HCT116 (cell line): Measurements from ENCODE around the gene MSANTD4. TPM values are rescaled to one million over a fixed set of nuclear protein-coding genes. Genes with fewer than 3 reads are reported as not detected.

Source experiments
- ATAC-seq: fragments of 200-7000 bp; cut with Tn5 transposase; 2 replicates; pipeline ENCODE4 v1.9.1; 2020; ENCODE audit warnings: mild to moderate bottlenecking, moderate library complexity
- BruUV-seq: library from RNA; stranded (reverse); fragments of 400-500 nt; replicated peaks from 2 replicates; lab custom pipeline; 2021; lab: Mats Ljungman, UMichigan
- CTCF ChIA-PET: fragments of 300-600 bp; sonication (Branson Sonifier 250); formaldehyde crosslinking; loops from one replicate; lab custom pipeline; 2021; ENCODE audit warnings: antibody characterized with exemption; lab: Charles Lee
- POLR2A ChIA-PET: fragments of 300-600, 350-600 bp; sonication (Branson Sonifier 250); formaldehyde crosslinking; loops from one replicate; lab custom pipeline; 2021; ENCODE audit warnings: antibody characterized with exemption; lab: Charles Lee
- RAD21 ChIA-PET, 2 experiments: fragments of 300-600 bp; sonication (Branson Sonifier 250); formaldehyde crosslinking; loops; one replicate each; lab custom pipeline; 2023; ENCODE audit warnings: low total read pairs in 2 of 2; ENCODE audit not compliant: uncharacterized antibody in 2 of 2, unreplicated experiment in 2 of 2, low non-redundant PET in 1 of 2; lab: Charles Lee
- DNase-seq: peaks from one replicate; pipeline ENCODE4 v3.0.0-alpha.2; 2010; ENCODE audit warnings: low read depth, low spot score
- H2AFZ ChIP-seq: fragments of 200-600 bp; shearing (Covaris generic), sonication (generic); 2 replicates; pipeline ENCODE4 v1.6.1; 2017; ENCODE audit warnings: low read depth, mixed run types, mixed read lengths, antibody characterized with exemption, low read length; ENCODE audit not compliant: poor library complexity, severe bottlenecking
- H3K27ac ChIP-seq: 2 replicates; pipeline ENCODE4 v1.5.1; 2012; ENCODE audit warnings: low read depth, low read length
- H3K27me3 ChIP-seq: fragments of 200-600 bp; sonication (generic); 2 replicates; pipeline ENCODE4 v1.6.1; 2016; ENCODE audit warnings: mixed run types, low read length, mixed read lengths; ENCODE audit not compliant: insufficient read depth
- H3K36me3 ChIP-seq, 2 experiments: fragments of 200-500 bp in 1 of 2; fragments of 200-600 bp in 1 of 2; sonication (Bioruptor generic) in 1 of 2; sonication (generic) in 1 of 2; 2 replicates each; pipeline versions ENCODE4 v1.5.1 to v1.6.1; 2014 to 2016; ENCODE audit warnings: low read length in 2 of 2, inconsistent platforms in 1 of 2, mixed read lengths in 1 of 2, mixed run types in 1 of 2; ENCODE audit not compliant: insufficient read depth in 2 of 2, control insufficient read depth in 1 of 2
- H3K4me1 ChIP-seq, 2 experiments: fragments of 200-600 bp in 1 of 2; sonication (generic) in 1 of 2; 2 replicates each; pipeline versions ENCODE4 v1.5.1 to v1.6.1; 2012 to 2017; ENCODE audit warnings: low read length in 2 of 2, inconsistent platforms in 1 of 2, mild to moderate bottlenecking in 1 of 2, mixed read lengths in 1 of 2, mixed run types in 1 of 2, moderate library complexity in 1 of 2; ENCODE audit not compliant: insufficient read depth in 2 of 2, control insufficient read depth in 1 of 2
- H3K4me2 ChIP-seq: fragments of 200-600 bp; sonication (generic); 2 replicates; pipeline ENCODE4 v1.6.1; 2017; ENCODE audit warnings: mixed run types, low read length, mixed read lengths
- H3K4me3 ChIP-seq, 2 experiments: fragments of 200-600 bp in 1 of 2; sonication (generic) in 1 of 2; replicated peaks in 1 of 2; 2 replicates each; pipeline ENCODE4 v1.5.1; 2011 to 2016; ENCODE audit warnings: low read length in 2 of 2, control low read depth in 1 of 2, low read depth in 1 of 2, mild to moderate bottlenecking in 1 of 2, mixed read lengths in 1 of 2, mixed run types in 1 of 2
- H3K79me2 ChIP-seq: fragments of 200-600 bp; sonication (generic); 2 replicates; pipeline ENCODE4 v1.6.1; 2017; ENCODE audit warnings: mild to moderate bottlenecking, mixed run types, low read length, moderate library complexity, mixed read lengths; ENCODE audit not compliant: insufficient read depth
- H3K9ac ChIP-seq: fragments of 200-600 bp; sonication (generic); 2 replicates; pipeline ENCODE4 v1.6.1; 2016; ENCODE audit warnings: low read length, mixed read lengths
- H3K9me2 ChIP-seq: fragments of 200-600 bp; sonication (generic), shearing (Covaris generic); 2 replicates; pipeline ENCODE4 v1.6.1; 2017; ENCODE audit warnings: mixed run types, mild to moderate bottlenecking, moderate library complexity; ENCODE audit not compliant: insufficient read depth
- H3K9me3 ChIP-seq, 2 experiments: fragments of 200-500 bp in 1 of 2; fragments of 200-600 bp in 1 of 2; sonication (Bioruptor generic) in 1 of 2; sonication (generic) in 1 of 2; 2 replicates each; pipeline ENCODE4 v1.6.1; 2014 to 2017; ENCODE audit warnings: low read length in 2 of 2, mixed read lengths in 2 of 2, inconsistent platforms in 1 of 2, low read depth in 1 of 2, mild to moderate bottlenecking in 1 of 2, mixed run types in 1 of 2, moderate library complexity in 1 of 2; ENCODE audit not compliant: control insufficient read depth in 1 of 2, insufficient read depth in 1 of 2
- H4K20me1 ChIP-seq: fragments of 200-600 bp; sonication (generic), shearing (Covaris generic); 2 replicates; pipeline ENCODE4 v1.6.1; 2017; ENCODE audit warnings: mixed run types, mild to moderate bottlenecking, moderate library complexity; ENCODE audit not compliant: insufficient read depth
- ATF3 ChIP-seq: IDR thresholded peaks from 2 replicates; pipeline ENCODE4 v1.6.1; 2012
- CEBPB ChIP-seq: IDR thresholded peaks from 2 replicates; pipeline ENCODE4 v1.6.1; 2012; ENCODE audit warnings: low read depth
- POLR2A ChIP-seq: IDR thresholded peaks from 2 replicates; pipeline ENCODE4 v1.7.0; 2011; ENCODE audit warnings: borderline replicate concordance; ENCODE audit not compliant: insufficient read depth, insufficient read length; ENCODE audit errors: extremely low read depth
- SIN3A ChIP-seq: IDR thresholded peaks from 2 replicates; pipeline ENCODE4 v1.6.1; 2012; ENCODE audit warnings: low read depth
- ZNF274 ChIP-seq: fragments of 200-500 bp; sonication (Bioruptor generic); IDR thresholded peaks from 2 replicates; pipeline ENCODE4 v1.6.1; 2014; ENCODE audit warnings: mild to moderate bottlenecking, low read depth, low read length, inconsistent platforms
- intact Hi-C: fragments of 100-400 bp; cut with micrococcal nuclease; formaldehyde crosslinking; loops from 2 replicates; pipeline ENCODE4 v1.10.0; 2022
- total RNA-seq: library from RNA; stranded (reverse); gene quantifications from one replicate; pipeline ENCODE4 v1.2.1, GENCODE V29; 2021; ENCODE audit not compliant: unreplicated experiment
- TF ChIP-seq, protein P1 (sequence below): IDR thresholded peaks from 2 replicates; pipeline ENCODE4 v1.6.1; 2012; ENCODE audit warnings: low read depth

MSANTD4 gene
- total RNA-seq, 1 experiment from 2014 or later, result 15.7 TPM

GRCh38 chr11:106051103-106051502, 29.1 kb upstream of the MSANTD4 start:
- H3K4me1 ChIP-seq, result no peaks in the 10 kb centered on the region
- no peaks in the 10 kb centered on the region for H3K9me2 ChIP-seq
- TF ChIP-seq ZNF274, result no peak
- TF ChIP-seq, all 23 proteins: peak for 0
- Histone ChIP-seq H3K9ac (no peak overlapping the region), H2AFZ (no peak overlapping the region), H3K79me2 (no peaks in the 10 kb centered on the region), H3K4me3 (no peak overlapping the region), H3K27me3 (no peaks in the 10 kb centered on the region), H3K36me3 (no peaks in the 10 kb centered on the region), H3K27ac (no peak overlapping the region), H3K4me2 (no peak overlapping the region), H4K20me1 (no peaks in the 10 kb centered on the region), H3K9me3 (no peaks in the 10 kb centered on the region)
- POLR2A ChIA-PET, result no interaction called here
- no TSS peak for BruUV-seq
- RAD21 ChIA-PET, result no interaction called here
- intact Hi-C loops, result no loop called here
- DNase-seq (no peak), ATAC-seq (no peak)
- CTCF ChIA-PET, result no interaction called here

GRCh38 chr11:106049727-106050476, 27.9 kb upstream of the MSANTD4 start:
- BruUV-seq, result no TSS peak
- Histone ChIP-seq H4K20me1 (no peaks in the 10 kb centered on the region), H3K9ac (no peak overlapping the region), H3K27me3 (no peaks in the 10 kb centered on the region), H3K4me3 (no peak overlapping the region), H2AFZ (no peak overlapping the region), H3K36me3 (no peaks in the 10 kb centered on the region), H3K9me2 (no peaks in the 10 kb centered on the region), H3K79me2 (no peaks in the 10 kb centered on the region), H3K27ac (no peak overlapping the region), H3K4me1 (no peaks in the 10 kb centered on the region), H3K4me2 (no peak overlapping the region), H3K9me3 (no peaks in the 10 kb centered on the region)
- DNase-seq (no peak), ATAC-seq (no peak)
- TF ChIP-seq ATF3, result no peak
- no peak for TF ChIP-seq CEBPB
- no peak for TF ChIP-seq POLR2A
- no peak for TF ChIP-seq ZNF274
- no peak for TF ChIP-seq SIN3A
- TF ChIP-seq, protein P1, sequence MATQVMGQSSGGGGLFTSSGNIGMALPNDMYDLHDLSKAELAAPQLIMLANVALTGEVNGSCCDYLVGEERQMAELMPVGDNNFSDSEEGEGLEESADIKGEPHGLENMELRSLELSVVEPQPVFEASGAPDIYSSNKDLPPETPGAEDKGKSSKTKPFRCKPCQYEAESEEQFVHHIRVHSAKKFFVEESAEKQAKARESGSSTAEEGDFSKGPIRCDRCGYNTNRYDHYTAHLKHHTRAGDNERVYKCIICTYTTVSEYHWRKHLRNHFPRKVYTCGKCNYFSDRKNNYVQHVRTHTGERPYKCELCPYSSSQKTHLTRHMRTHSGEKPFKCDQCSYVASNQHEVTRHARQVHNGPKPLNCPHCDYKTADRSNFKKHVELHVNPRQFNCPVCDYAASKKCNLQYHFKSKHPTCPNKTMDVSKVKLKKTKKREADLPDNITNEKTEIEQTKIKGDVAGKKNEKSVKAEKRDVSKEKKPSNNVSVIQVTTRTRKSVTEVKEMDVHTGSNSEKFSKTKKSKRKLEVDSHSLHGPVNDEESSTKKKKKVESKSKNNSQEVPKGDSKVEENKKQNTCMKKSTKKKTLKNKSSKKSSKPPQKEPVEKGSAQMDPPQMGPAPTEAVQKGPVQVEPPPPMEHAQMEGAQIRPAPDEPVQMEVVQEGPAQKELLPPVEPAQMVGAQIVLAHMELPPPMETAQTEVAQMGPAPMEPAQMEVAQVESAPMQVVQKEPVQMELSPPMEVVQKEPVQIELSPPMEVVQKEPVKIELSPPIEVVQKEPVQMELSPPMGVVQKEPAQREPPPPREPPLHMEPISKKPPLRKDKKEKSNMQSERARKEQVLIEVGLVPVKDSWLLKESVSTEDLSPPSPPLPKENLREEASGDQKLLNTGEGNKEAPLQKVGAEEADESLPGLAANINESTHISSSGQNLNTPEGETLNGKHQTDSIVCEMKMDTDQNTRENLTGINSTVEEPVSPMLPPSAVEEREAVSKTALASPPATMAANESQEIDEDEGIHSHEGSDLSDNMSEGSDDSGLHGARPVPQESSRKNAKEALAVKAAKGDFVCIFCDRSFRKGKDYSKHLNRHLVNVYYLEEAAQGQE, result no peak
- POLR2A ChIA-PET, result no interaction called here
- CTCF ChIA-PET, result no interaction called here
- RAD21 ChIA-PET, result no interaction called here
- intact Hi-C loops, result no loop called here
